ENCODE measurements around the gene SLC35E2B.
A peak's percentile ranks its signal among the peaks of the same experiment; 100 is the strongest.
"Not testable (repeated sequence)": the region's sequence is repeated elsewhere in the genome, so short reads cannot be mapped to it uniquely, and the experiment has no call there.

The SLC35E2B gene

GRCh38 chr1:1638528-1638927 lies 54.1 kb downstream of the SLC35E2B start:
- DNase-seq (ENCODE audit: low read depth): not testable (repeated sequence)

GRCh38 chr1:1637479-1637875 lies 55.1 kb downstream of the SLC35E2B start:
- DNase-seq (ENCODE audit: low read depth): not testable (repeated sequence)

GRCh38 chr1:1636621-1637478 lies 55.7 kb downstream of the SLC35E2B start:
- not testable (repeated sequence) for DNase-seq (ENCODE audit: low read depth)

- DNase-seq (ENCODE audit: low read depth): not testable (repeated sequence)
These were observed 58.0 kb downstream of the SLC35E2B start for GRCh38 chr1:1634613-1635012.

GRCh38 chr1:1633409-1633808 lies 59.2 kb downstream of the SLC35E2B start:
- not testable (repeated sequence) for DNase-seq (ENCODE audit: low read depth)

- DNase-seq (ENCODE audit: low read depth): no peak
These were observed 60.7 kb downstream of the SLC35E2B start, which contains the start of gene MMP23B for GRCh38 chr1:1631782-1632420. MMP23B (plus strand) TSS chr1:1632173; CDS start chr1:1632219, 46 bp downstream.

GRCh38 chr1:1630965-1631781 lies 61.4 kb downstream of the SLC35E2B start:
- no peak for DNase-seq (ENCODE audit: low read depth)

- DNase-seq (ENCODE audit: low read depth): peak; percentile 43
These were observed 62.2 kb downstream of the SLC35E2B start for GRCh38 chr1:1630191-1630964.

GRCh38 chr1:1629430-1630190 lies 63.0 kb downstream of the SLC35E2B start:
- no peak for DNase-seq (ENCODE audit: low read depth)

- no peak for DNase-seq (ENCODE audit: low read depth)
These were observed 63.7 kb downstream of the SLC35E2B start for GRCh38 chr1:1628754-1629429.

- DNase-seq (ENCODE audit: low read depth): no peak
These were observed 64.5 kb downstream of the SLC35E2B start for GRCh38 chr1:1627829-1628753.

GRCh38 chr1:1627261-1627828 lies 65.2 kb downstream of the SLC35E2B start:
- no peak for DNase-seq (ENCODE audit: low read depth)

GRCh38 chr1:1626207-1627141 lies 66.1 kb downstream of the SLC35E2B start:
- DNase-seq (ENCODE audit: low read depth): no peak

GRCh38 chr1:1625824-1626206 lies 66.8 kb downstream of the SLC35E2B start:
- no peak for DNase-seq (ENCODE audit: low read depth)

- DNase-seq (ENCODE audit: low read depth): no peak
These were observed 67.2 kb downstream of the SLC35E2B start for GRCh38 chr1:1625404-1625775.

- DNase-seq (ENCODE audit: low read depth): no peak
These were observed 67.9 kb downstream of the SLC35E2B start for GRCh38 chr1:1624443-1625403.
